ENCODE results near the gene CCDC188. TPM values are rescaled to one million over a fixed set of nuclear protein-coding genes. Genes with fewer than 3 reads are reported as not detected.

Gene CCDC188
- 8.6 and 8.8 TPM in 2 replicates for total RNA-seq

DNA sequence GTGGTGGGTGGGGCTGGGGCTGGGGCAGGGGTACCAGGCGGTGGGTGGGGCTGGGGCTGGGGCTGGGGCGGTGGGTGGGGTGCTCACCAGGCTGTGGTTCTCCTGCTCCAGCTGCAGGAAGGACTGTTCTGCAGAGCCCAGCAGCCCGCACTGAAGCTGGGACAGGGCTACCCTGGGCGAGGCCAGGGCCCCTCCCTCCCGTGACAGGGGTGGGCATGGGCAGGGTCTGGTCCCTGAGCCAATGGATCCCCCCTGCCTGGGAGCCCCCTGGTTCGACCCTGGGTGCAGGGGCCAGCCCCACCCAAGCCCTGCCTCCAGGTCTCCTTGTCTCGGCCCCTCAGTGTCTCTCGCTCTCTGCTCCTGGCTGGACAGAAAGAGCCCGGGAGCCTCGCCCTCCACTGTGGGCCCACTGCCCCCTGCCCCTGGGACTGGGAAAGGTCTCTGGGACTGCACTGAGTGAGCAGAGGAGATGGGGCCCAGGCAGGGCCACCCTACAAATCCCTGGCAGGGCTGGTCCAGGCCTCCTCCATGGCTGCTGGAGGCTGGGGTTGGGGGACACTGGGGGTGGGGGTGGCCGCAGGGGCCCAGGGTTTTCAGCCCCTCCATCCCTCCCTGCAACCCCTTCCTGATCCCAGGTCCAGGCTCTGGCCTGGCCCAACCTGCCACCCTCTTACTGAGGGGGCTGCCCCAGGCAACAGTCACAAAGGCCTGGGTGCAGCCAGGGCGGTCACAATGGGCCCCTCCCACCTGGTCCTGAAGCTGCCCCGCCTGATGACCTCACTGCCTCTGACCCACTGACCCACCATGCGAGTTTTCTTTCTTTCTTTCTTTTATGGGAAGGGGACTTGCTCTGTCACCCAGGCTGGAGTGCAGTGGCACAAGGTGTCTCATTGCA lies at the start of gene CCDC188:
CCDC188 (minus strand) TSS at position 675 of the 895 bp plus-strand sequence; CDS start at position 606, 69 bp downstream.

DNA sequence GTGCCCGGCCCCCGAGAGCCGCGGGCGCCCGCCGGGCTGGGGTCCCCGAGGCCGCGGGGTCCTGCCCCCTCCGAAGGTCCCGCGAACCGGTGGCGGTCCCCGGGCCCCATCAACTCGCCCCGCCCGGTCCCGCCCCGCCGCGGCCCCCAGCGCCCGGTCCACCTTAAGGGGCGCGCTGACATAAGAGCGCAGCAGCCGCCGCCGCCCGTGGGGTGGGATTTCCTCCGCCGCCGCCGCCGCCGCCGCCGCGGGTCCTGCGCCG lies 19.3 kb downstream of the CCDC188 start, which contains the start of gene ZDHHC8:
ZDHHC8 (plus strand) TSS at position 208 of the 262 bp plus-strand sequence. CDS start 144 bp downstream, outside the sequence.

DNA sequence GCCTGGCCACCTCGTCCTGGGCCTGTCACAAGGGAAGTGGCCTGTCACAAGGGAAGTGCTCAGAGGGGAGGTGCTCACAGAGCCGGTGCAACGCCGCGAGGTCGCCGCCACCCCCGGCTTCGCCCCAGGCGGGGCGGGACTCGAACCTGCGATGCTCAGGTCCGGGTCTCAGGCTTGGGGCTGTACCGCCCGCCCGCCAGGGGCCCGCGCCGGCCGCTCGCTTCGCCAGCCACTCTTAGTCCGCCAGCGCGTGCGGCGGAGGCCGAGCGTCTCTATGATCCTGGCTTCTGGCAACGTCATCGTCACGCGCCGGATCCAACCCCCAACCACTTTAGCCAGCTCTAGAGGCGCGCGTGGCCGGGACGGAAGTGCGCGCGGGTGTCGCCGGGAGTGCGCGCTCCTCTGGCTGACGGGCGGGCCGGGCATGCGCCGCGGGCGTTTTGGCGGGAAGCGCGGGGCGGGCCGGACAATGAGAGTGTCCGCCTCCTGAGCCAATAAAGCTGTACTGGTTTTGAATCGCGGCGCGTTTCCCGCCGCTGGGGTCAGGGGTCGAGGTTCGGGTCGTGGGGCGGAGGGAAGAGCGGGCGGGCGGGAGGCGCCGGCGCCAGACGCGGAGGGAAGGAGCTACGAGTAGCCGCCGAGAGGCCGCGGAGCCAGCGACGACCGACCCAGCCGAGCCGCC lies 33.8 kb downstream of the CCDC188 start, which contains the start of gene TRMT2A:
TRMT2A (minus strand) TSS at position 276 of the 682 bp plus-strand sequence. CDS start 320 bp downstream, outside the sequence.

DNA sequence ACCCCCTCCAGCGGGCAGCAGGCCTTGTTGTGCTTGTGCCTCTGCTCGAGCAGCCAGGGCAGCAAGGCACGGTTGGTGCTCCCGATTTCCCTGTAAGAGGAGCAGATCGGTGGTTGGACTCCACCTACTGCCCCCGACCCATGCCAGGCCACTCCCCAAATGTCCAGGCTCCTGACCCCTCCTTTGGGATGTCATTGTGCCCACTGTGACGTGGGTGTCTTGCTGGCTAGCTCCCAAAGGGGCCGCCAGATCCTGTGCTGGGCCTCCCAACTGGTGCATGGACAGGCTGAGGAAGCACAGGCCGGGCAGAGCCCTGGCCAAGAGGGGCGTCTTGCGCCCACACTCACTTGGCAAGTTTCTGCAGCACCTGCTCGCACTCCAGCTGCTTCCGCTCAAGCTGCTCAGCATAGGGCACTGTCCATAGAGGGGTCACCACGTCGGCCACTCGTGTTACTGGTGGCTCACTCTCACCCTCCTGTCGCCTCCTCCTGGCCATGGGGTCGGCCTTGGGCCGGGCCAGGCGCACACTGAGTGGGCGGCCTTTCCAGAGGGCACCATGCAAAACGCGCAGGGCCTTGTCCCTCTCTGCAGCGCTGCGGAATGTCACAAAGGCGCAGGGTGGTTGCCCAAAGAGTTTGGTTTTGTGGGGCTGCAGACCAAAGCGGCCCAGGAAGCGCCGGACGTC lies 35.0 kb downstream of the CCDC188 start, which contains the start of gene RANBP1:
RANBP1 (plus strand) TSS at position 414 of the 685 bp plus-strand sequence; CDS start at position 495, 81 bp downstream.

Small RNAs within 50 kb of the gene (small RNA-seq; reads per million reads assigned to genes)
- gene MIR6816 (0.19 reads per million), gene RF00599 (not detected)

Other genes starting within 250 kb of the CCDC188 start
- gene COMT, start 209.3 kb downstream of the CCDC188 start, total RNA-seq = 186 and 298 TPM in 2 replicates
- gene TXNRD2, start 209.2 kb downstream of the CCDC188 start, total RNA-seq = 67.8 and 124 TPM in 2 replicates
- gene ARVCF, start 134.2 kb downstream of the CCDC188 start, total RNA-seq = 95.7 and 108 TPM in 2 replicates
- gene TANGO2, start 129.9 kb downstream of the CCDC188 start, total RNA-seq = 44.8 and 51.6 TPM in 2 replicates
- 36.0 and 36.3 TPM in 2 replicates for gene DGCR8, start 70.8 kb downstream of the CCDC188 start, total RNA-seq
- gene RANBP1, start 35.0 kb downstream of the CCDC188 start, total RNA-seq = 187 and 231 TPM in 2 replicates
- 33.6 and 47.4 TPM in 2 replicates for gene TRMT2A, start 33.8 kb downstream of the CCDC188 start, total RNA-seq
- 18.9 and 19.7 TPM in 2 replicates for gene ZDHHC8, start 19.3 kb downstream of the CCDC188 start, total RNA-seq
- 0.65 and 0.76 TPM in 2 replicates for gene RTN4R, start 117.3 kb upstream of the CCDC188 start, total RNA-seq
- gene DGCR6L, start 169.0 kb upstream of the CCDC188 start, total RNA-seq = 42.9 and 49.0 TPM in 2 replicates
- 14.2 and 16.7 TPM in 2 replicates for gene ZNF74, start 243.1 kb upstream of the CCDC188 start, total RNA-seq

All from vein endothelial cell (primary cell).